Vagina (tissue), 2 donors: ENCODE measurements around the gene GSPT1.

Experiments
- CTCF ChIP-seq, 3 experiments: fragments of 450-650 bp in 2 of 3; fragments of 200-600 bp in 1 of 3; sonication (generic) in 1 of 3; IDR thresholded peaks; one replicate each; pipeline ENCODE4 v1.5.1; 2017 to 2019; ENCODE audit warnings: antibody characterized with exemption in 3 of 3, mild to moderate bottlenecking in 2 of 3, moderate library complexity in 2 of 3
- POLR2A ChIP-seq, 2 donors: fragments of 450-650 bp; IDR thresholded peaks; one replicate each; pipeline ENCODE4 v1.6.1; 2017; ENCODE audit warnings: antibody characterized with exemption in 2 of 2, mild to moderate bottlenecking in 2 of 2, moderate library complexity in 2 of 2
- POLR2AphosphoS5 ChIP-seq, 2 donors: sonication (generic); formaldehyde crosslinking; IDR thresholded peaks; one replicate each; pipeline ENCODE4 v1.9.0; 2017; ENCODE audit warnings: antibody characterized with exemption in 2 of 2, mild to moderate bottlenecking in 2 of 2, low read depth in 1 of 2; ENCODE audit not compliant: insufficient read depth in 1 of 2

GRCh38 chr16:11907160-11907970 lies 8.4 kb downstream of the GSPT1 start:
- no peak for TF ChIP-seq CTCF (IDR thresholded peaks at IDR 0.05)
- no peak for TF ChIP-seq POLR2A (IDR thresholded peaks at IDR 0.05)
- TF ChIP-seq POLR2AphosphoS5 (IDR thresholded peaks at IDR 0.05; ENCODE audit: insufficient read depth in 1 of 2, low read depth in 1 of 2), result no peak
